ENCODE measurements around the gene NT5DC1. TPM values are rescaled to one million over a fixed set of nuclear protein-coding genes. Genes with fewer than 3 reads are reported as not detected.

Gene NT5DC1
- total RNA-seq, 4 donors from 2014 or later = 7.4 to 12.9 (median 11.4) TPM

DNA sequence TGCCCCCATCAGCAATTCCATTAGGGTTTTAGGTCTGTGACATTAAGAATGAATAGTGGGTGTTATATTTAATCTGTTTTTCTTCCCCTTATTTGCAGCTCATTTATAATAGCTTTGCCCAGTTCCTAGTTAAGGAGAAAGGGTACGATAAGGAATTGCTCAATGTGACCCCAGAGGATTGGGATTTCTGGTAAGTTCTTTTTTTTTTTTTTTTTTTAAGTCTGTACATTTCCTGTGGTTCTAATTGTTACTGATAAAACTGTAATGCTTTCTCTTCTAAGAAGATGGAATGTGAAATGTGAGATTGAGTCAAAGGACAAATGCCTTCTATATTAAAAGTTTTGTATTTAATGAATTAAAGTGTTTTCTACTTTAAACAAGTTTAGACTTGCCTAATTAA is 5.5 kb downstream of the NT5DC1 start:
- Histone ChIP-seq H3K27ac (no peak overlapping the region), H3K9me3 (no peaks in the 10 kb centered on the region), H3K4me3 (no peak overlapping the region), H3K27me3 (no peaks in the 10 kb centered on the region), H3K4me1 (peaks cover 35% of the 10 kb centered on the region), H3K36me3 (peaks cover 17% of the 10 kb centered on the region)
- WGBS = 25% methylated on average over 1 of the region's 1 CpG
- TF ChIP-seq POLR2AphosphoS5 (IDR thresholded peaks at IDR 0.05) (no peak), POLR2A (IDR thresholded peaks at IDR 0.05) (no peak), EP300 (IDR thresholded peaks at IDR 0.05) (no peak)
- TF ChIP-seq, protein P1, sequence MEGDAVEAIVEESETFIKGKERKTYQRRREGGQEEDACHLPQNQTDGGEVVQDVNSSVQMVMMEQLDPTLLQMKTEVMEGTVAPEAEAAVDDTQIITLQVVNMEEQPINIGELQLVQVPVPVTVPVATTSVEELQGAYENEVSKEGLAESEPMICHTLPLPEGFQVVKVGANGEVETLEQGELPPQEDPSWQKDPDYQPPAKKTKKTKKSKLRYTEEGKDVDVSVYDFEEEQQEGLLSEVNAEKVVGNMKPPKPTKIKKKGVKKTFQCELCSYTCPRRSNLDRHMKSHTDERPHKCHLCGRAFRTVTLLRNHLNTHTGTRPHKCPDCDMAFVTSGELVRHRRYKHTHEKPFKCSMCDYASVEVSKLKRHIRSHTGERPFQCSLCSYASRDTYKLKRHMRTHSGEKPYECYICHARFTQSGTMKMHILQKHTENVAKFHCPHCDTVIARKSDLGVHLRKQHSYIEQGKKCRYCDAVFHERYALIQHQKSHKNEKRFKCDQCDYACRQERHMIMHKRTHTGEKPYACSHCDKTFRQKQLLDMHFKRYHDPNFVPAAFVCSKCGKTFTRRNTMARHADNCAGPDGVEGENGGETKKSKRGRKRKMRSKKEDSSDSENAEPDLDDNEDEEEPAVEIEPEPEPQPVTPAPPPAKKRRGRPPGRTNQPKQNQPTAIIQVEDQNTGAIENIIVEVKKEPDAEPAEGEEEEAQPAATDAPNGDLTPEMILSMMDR (IDR thresholded peaks at IDR 0.05) = no peak
- DNase-seq (ENCODE audit: low spot score in 2 of 2) = no peak

DNA sequence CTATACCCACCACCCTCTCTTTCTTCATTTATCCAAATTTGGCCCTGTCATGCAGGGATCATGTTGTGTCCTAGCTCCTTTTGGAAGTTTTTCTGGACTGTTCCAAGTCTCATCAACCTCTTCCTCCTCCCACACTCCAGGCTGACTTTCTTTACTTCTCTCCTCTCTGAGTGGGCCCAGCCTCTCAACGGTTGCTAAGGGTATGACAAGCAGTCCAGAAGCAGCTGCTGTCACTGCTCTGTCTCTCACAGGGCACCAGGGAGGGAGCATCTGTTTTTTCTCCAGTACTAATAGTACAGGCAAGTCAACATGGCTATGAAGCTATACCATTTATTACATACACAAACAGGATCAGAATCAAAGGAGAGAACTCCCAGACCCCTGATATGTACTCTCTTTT is 8.2 kb downstream of the NT5DC1 start:
- peaks cover 15% of the 10 kb centered on the region for H3K4me1 ChIP-seq
- TF ChIP-seq POLR2A (IDR thresholded peaks at IDR 0.05) = no peak
- TF ChIP-seq POLR2AphosphoS5 (IDR thresholded peaks at IDR 0.05) = no peak
- no peak for TF ChIP-seq EP300 (IDR thresholded peaks at IDR 0.05)
- TF ChIP-seq, protein P1 (IDR thresholded peaks at IDR 0.05) = no peak
- H3K27me3 ChIP-seq = no peaks in the 10 kb centered on the region
- no peak for DNase-seq (ENCODE audit: low spot score in 2 of 2)
- no peaks in the 10 kb centered on the region for H3K9me3 ChIP-seq
- WGBS = 73% methylated on average over 1 of the region's 1 CpG
- H3K4me3 ChIP-seq = no peak overlapping the region
- H3K27ac ChIP-seq = no peak overlapping the region
- peaks cover 30% of the 10 kb centered on the region for H3K36me3 ChIP-seq

DNA sequence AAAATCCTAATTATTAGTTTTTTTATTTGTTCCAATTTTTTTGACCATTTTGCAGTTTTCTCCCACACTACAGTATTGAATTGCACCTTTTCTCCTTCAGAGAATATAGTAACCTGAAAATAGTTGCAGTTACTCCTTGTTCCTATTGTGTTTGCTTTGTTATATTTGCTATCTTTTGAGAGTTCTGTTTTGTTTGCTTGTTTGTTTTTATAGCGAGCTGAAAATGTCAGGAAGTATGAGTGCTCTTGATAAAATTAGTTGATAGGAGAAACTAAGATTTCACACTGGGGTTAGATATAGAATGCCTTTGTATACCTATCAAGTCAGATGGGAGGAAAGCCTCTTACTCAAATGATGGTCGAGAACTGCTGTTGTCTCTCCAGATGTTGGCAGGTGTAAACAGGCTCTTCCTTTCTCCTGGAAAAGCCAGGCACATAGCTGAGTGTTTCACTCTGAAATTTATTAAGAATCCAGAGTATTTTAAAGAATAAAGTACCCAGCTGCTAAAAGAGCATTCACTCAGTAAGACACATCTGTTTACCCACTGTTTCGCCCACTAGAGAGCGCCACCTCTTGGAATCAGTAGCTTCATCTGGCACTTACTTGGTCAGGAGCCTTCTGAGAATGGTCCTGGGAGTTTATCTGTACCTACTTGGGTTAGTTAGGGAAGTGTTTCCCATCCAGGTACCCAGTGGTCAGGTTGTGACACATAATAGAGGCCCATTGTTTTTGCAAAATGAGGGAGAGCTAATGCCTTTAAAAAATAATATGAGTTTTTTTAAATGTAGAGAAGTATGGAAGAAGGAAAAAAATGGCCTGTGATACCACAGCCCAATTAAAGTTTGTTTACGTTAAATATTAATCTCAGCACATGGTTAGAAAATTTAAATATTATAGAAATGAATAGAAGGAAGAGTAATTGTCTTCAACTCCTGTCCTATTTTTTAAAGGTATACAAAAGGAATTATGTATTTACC is 11.2 kb downstream of the NT5DC1 start:
- WGBS = 77% methylated on average over 5 of the region's 5 CpGs
- Histone ChIP-seq H3K36me3 (peaks cover 45% of the 10 kb centered on the region), H3K9me3 (no peaks in the 10 kb centered on the region), H3K4me3 (no peak overlapping the region), H3K27me3 (no peaks in the 10 kb centered on the region), H3K27ac (no peak overlapping the region), H3K4me1 (peaks cover 2% of the 10 kb centered on the region)
- TF ChIP-seq EP300 (IDR thresholded peaks at IDR 0.05) = no peak
- TF ChIP-seq, protein P1 (IDR thresholded peaks at IDR 0.05) = peak; percentile 2 to 43
- DNase-seq (ENCODE audit: low spot score in 2 of 2) = no peak

DNA sequence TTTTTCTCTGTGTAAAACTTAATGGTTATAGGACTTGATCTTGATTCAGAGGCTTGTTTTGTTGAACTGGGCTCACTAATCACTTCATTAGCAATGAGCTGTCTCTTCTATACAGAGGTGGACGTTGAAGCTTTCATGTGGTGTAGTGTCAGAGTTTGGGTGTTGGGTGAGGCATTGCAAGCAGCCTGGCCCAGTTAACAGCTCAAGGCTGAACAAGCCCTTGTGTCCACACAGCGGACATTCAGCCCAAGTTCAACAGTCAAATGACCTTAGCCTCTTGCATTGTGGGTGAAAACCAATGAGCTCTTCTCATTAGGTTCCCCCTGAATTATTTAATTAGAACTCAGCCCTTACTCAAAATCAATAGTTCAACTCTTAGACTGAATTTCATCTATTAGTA is 12.7 kb downstream of the NT5DC1 start:
- H3K9me3 ChIP-seq = no peaks in the 10 kb centered on the region
- H3K27ac ChIP-seq = no peak overlapping the region
- H3K4me3 ChIP-seq = no peak overlapping the region
- no peaks in the 10 kb centered on the region for H3K27me3 ChIP-seq
- peaks cover 50% of the 10 kb centered on the region for H3K36me3 ChIP-seq
- WGBS = 93% methylated on average over 2 of the region's 2 CpGs
- DNase-seq (ENCODE audit: low spot score in 2 of 2) = no peak
- no peaks in the 10 kb centered on the region for H3K4me1 ChIP-seq
- no peak for TF ChIP-seq POLR2A (IDR thresholded peaks at IDR 0.05)
- TF ChIP-seq POLR2AphosphoS5 (IDR thresholded peaks at IDR 0.05) = no peak
- no peak for TF ChIP-seq EP300 (IDR thresholded peaks at IDR 0.05)
- TF ChIP-seq, protein P1 (IDR thresholded peaks at IDR 0.05) = no peak

GRCh38 chr6:116115781-116116180 is 15.1 kb downstream of the NT5DC1 start:
- Histone ChIP-seq H3K27me3 (no peaks in the 10 kb centered on the region), H3K4me3 (no peak overlapping the region), H3K9me3 (no peaks in the 10 kb centered on the region), H3K4me1 (no peaks in the 10 kb centered on the region), H3K36me3 (peaks cover 44% of the 10 kb centered on the region), H3K27ac (no peak overlapping the region)
- WGBS = 66% methylated on average over 2 of the region's 2 CpGs
- no peak for DNase-seq (ENCODE audit: low spot score in 2 of 2)
- TF ChIP-seq, protein P1 (IDR thresholded peaks at IDR 0.05) = no peak
- TF ChIP-seq POLR2A (IDR thresholded peaks at IDR 0.05) (no peak), EP300 (IDR thresholded peaks at IDR 0.05) (no peak), POLR2AphosphoS5 (IDR thresholded peaks at IDR 0.05) (no peak)
